H1 (cell line): ENCODE results near the gene IFIT2. TPM values are rescaled to one million over a fixed set of nuclear protein-coding genes. Genes with fewer than 3 reads are reported as not detected.

ENCODE experiments used
- CTCF ChIA-PET: fragments of 300-600 bp; sonication (Branson Sonifier 250); formaldehyde crosslinking; loops from one replicate; lab custom pipeline; 2021; ENCODE audit not compliant: partially characterized antibody; lab: Charles Lee
- POLR2A ChIA-PET: fragments of 300-600 bp; sonication (Branson Sonifier 250); formaldehyde crosslinking; loops from one replicate; lab custom pipeline; 2021; ENCODE audit warnings: inconsistent platforms; ENCODE audit not compliant: partially characterized antibody; lab: Charles Lee
- DNase-seq, 2 experiments: peaks; one replicate each; pipeline versions ENCODE4 v3.0.0 to v3.0.0-alpha.2; 2010 to 2022; ENCODE audit warnings: low spot score in 2 of 2, low read depth in 1 of 2, mixed read lengths in 1 of 2
- FAIRE-seq: peaks from 2 replicates; lab custom pipeline; 2011; peaks lifted over from hg19 to GRCh38; lab: Jason Lieb, UNC
- H2AFZ ChIP-seq: 2 replicates; pipeline ENCODE4 v1.8.1; 2012; ENCODE audit warnings: low read length, inconsistent platforms
- H2AK5ac ChIP-seq: 2 replicates; pipeline ENCODE4 v1.6.1; 2013; ENCODE audit warnings: low read depth, low read length
- H2BK120ac ChIP-seq: replicated peaks from 2 replicates; pipeline ENCODE3; 2013; ENCODE audit warnings: low read depth, low read length, inconsistent platforms
- H2BK12ac ChIP-seq: 2 replicates; pipeline ENCODE4 v1.6.1; 2013; ENCODE audit warnings: low read depth, low read length
- H2BK15ac ChIP-seq: 2 replicates; pipeline ENCODE4 v1.6.1; 2013; ENCODE audit warnings: low read length
- H2BK20ac ChIP-seq: 2 replicates; pipeline ENCODE4 v1.6.1; 2013; ENCODE audit warnings: low read length
- H2BK5ac ChIP-seq: 2 replicates; pipeline ENCODE4 v1.6.1; 2013; ENCODE audit warnings: low read depth, low read length
- H3K14ac ChIP-seq: 2 replicates; pipeline ENCODE4 v1.6.1; 2013; ENCODE audit warnings: inconsistent platforms; ENCODE audit not compliant: insufficient read length
- H3K18ac ChIP-seq: 2 replicates; pipeline ENCODE4 v1.6.1; 2013; ENCODE audit warnings: low read length; ENCODE audit errors: extremely low read depth
- H3K23ac ChIP-seq: 2 replicates; pipeline ENCODE4 v1.6.1; 2013; ENCODE audit warnings: inconsistent platforms; ENCODE audit not compliant: insufficient read length
- H3K23me2 ChIP-seq: 2 replicates; pipeline ENCODE4 v1.6.1; 2013; ENCODE audit warnings: low read depth, low read length
- H3K27ac ChIP-seq: 2 replicates; pipeline ENCODE4 v1.6.1; 2011; ENCODE audit warnings: low read depth, low read length, inconsistent platforms
- H3K27me3 ChIP-seq, 4 experiments: replicated peaks in 1 of 4; 1 replicate in 1 of 4; 2 replicates in 3 of 4; pipeline versions ENCODE4 v1.6.1 to v1.8.1; 2011 to 2013; ENCODE audit warnings: low read length in 3 of 4, mild to moderate bottlenecking in 3 of 4, inconsistent platforms in 2 of 4, mixed read lengths in 2 of 4, moderate library complexity in 1 of 4; ENCODE audit not compliant: control insufficient read depth in 3 of 4, insufficient read depth in 3 of 4; ENCODE audit errors: extremely low read depth in 1 of 4
- H3K36me3 ChIP-seq, 4 experiments: 2 replicates each; pipeline versions ENCODE4 v1.6.1 to v1.8.1; 2011 to 2013; ENCODE audit warnings: mild to moderate bottlenecking in 4 of 4, low read length in 3 of 4, moderate library complexity in 2 of 4, control low read depth in 1 of 4, inconsistent platforms in 1 of 4; ENCODE audit not compliant: insufficient read depth in 4 of 4, control insufficient read depth in 2 of 4
- H3K4ac ChIP-seq: replicated peaks from 2 replicates; pipeline ENCODE3; 2013; ENCODE audit warnings: low read length, low read depth, mixed read lengths, inconsistent platforms; ENCODE audit not compliant: insufficient read length
- H3K4me1 ChIP-seq, 4 experiments: replicated peaks in 1 of 4; 1 replicate in 1 of 4; 2 replicates in 3 of 4; pipeline versions ENCODE4 v1.6.1 to v1.8.1; 2011 to 2013; ENCODE audit warnings: low read length in 3 of 4, inconsistent platforms in 2 of 4, mixed read lengths in 1 of 4; ENCODE audit not compliant: insufficient read depth in 4 of 4, control insufficient read depth in 3 of 4
- H3K4me2 ChIP-seq, 2 experiments: 2 replicates each; pipeline versions ENCODE4 v1.6.1 to v1.8.1; 2011 to 2013; ENCODE audit warnings: low read depth in 2 of 2, low read length in 2 of 2, control low read depth in 1 of 2, inconsistent platforms in 1 of 2, mild to moderate bottlenecking in 1 of 2; ENCODE audit not compliant: insufficient read depth in 1 of 2
- H3K4me3 ChIP-seq, 4 experiments: fragments of 200-600, 300-600 bp in 1 of 4; sonication (generic), shearing (Covaris generic), sonication (Bioruptor Twin) in 1 of 4; 2 replicates each; pipeline versions ENCODE4 v1.5.1 to v1.8.1; 2011 to 2016; ENCODE audit warnings: low read length in 4 of 4, low read depth in 3 of 4, control low read depth in 2 of 4, inconsistent platforms in 2 of 4, mild to moderate bottlenecking in 2 of 4, mixed read lengths in 1 of 4, moderate library complexity in 1 of 4; ENCODE audit not compliant: insufficient read depth in 2 of 4; ENCODE audit errors: extremely low read depth in 1 of 4
- H3K56ac ChIP-seq: replicated peaks from 2 replicates; pipeline ENCODE3; 2013; ENCODE audit warnings: low read depth, mild to moderate bottlenecking, mixed read lengths, low read length, inconsistent platforms; ENCODE audit not compliant: insufficient read length
- H3K79me1 ChIP-seq: 2 replicates; pipeline ENCODE4 v1.6.1; 2013; ENCODE audit warnings: low read depth, low read length, control low read depth
- H3K79me2 ChIP-seq, 2 experiments: 2 replicates each; pipeline versions ENCODE4 v1.6.1 to v1.8.1; 2012 to 2013; ENCODE audit warnings: low read length in 2 of 2, mild to moderate bottlenecking in 2 of 2, inconsistent platforms in 1 of 2; ENCODE audit not compliant: insufficient read depth in 2 of 2, control insufficient read depth in 1 of 2
- H3K9ac ChIP-seq, 4 experiments: replicated peaks in 1 of 4; 1 replicate in 1 of 4; 2 replicates in 3 of 4; pipeline versions ENCODE4 v1.6.1 to v1.8.1; 2011 to 2013; ENCODE audit warnings: low read depth in 3 of 4, low read length in 3 of 4, control low read depth in 2 of 4, mild to moderate bottlenecking in 2 of 4, moderate library complexity in 2 of 4, inconsistent platforms in 1 of 4; ENCODE audit errors: extremely low read depth in 1 of 4
- H3K9me3 ChIP-seq, 2 experiments: 2 replicates each; pipeline versions ENCODE4 v1.6.1 to v1.8.1; 2012 to 2013; ENCODE audit warnings: mild to moderate bottlenecking in 2 of 2, moderate library complexity in 2 of 2, control low read depth in 1 of 2, inconsistent platforms in 1 of 2, low read depth in 1 of 2, low read length in 1 of 2, mixed read lengths in 1 of 2; ENCODE audit not compliant: insufficient read depth in 2 of 2
- H4K20me1 ChIP-seq, 2 experiments: replicated peaks in 1 of 2; 2 replicates each; pipeline versions ENCODE3 to v1.8.1; 2011 to 2013; ENCODE audit warnings: inconsistent platforms in 2 of 2, low read length in 2 of 2, mild to moderate bottlenecking in 1 of 2; ENCODE audit not compliant: insufficient read depth in 2 of 2, control insufficient read depth in 1 of 2
- H4K5ac ChIP-seq: 2 replicates; pipeline ENCODE4 v1.6.1; 2013; ENCODE audit warnings: low read length, low read depth, mixed read lengths, inconsistent platforms; ENCODE audit not compliant: insufficient read length
- H4K8ac ChIP-seq: 2 replicates; pipeline ENCODE4 v1.8.0; 2013; ENCODE audit warnings: mild to moderate bottlenecking, moderate library complexity, low read length, inconsistent platforms; ENCODE audit not compliant: insufficient read depth; ENCODE audit errors: extremely low read depth
- H4K91ac ChIP-seq: replicated peaks from 2 replicates; pipeline ENCODE3; 2013; ENCODE audit warnings: low read length, mixed read lengths, inconsistent platforms; ENCODE audit not compliant: insufficient read length
- CEBPB ChIP-seq: IDR thresholded peaks from 2 replicates; pipeline ENCODE4 v1.6.1; 2012; ENCODE audit warnings: low read depth, low read length
- EZH2 ChIP-seq: fragments of 200-600 bp; sonication (generic); IDR thresholded peaks from 2 replicates; pipeline ENCODE4 v1.7.1; 2012; ENCODE audit warnings: low read depth, mild to moderate bottlenecking, moderate library complexity, low read length, inconsistent platforms; ENCODE audit not compliant: severe bottlenecking
- RBBP5 ChIP-seq: IDR thresholded peaks from 2 replicates; pipeline ENCODE4 v1.7.1; 2012; ENCODE audit warnings: low read depth, mild to moderate bottlenecking, inconsistent platforms, low read length, moderate library complexity, borderline replicate concordance
- SAP30 ChIP-seq: fragments of 300-600 bp; sonication (generic); IDR thresholded peaks from 2 replicates; pipeline ENCODE4 v1.7.1; 2012; ENCODE audit warnings: low read length, moderate library complexity, mild to moderate bottlenecking, inconsistent platforms; ENCODE audit not compliant: insufficient read depth, insufficient replicate concordance
- SIN3A ChIP-seq, 2 experiments: IDR thresholded peaks in 1 of 2; conservative IDR thresholded peaks in 1 of 2; 2 replicates each; pipeline ENCODE4 v1.6.1; 2011 to 2012; ENCODE audit warnings: low read length in 2 of 2, improper control_type of control experiment in 1 of 2, low read depth in 1 of 2, mild to moderate bottlenecking in 1 of 2
- TAF1 ChIP-seq: IDR thresholded peaks from 2 replicates; pipeline ENCODE4 v1.6.1; 2011; ENCODE audit warnings: mild to moderate bottlenecking, low read depth, low read length
- WGBS, 2 experiments: shearing (Covaris generic) in 1 of 2; methylation state at CpG; one replicate each; pipeline versions ENCODE4 v1.1.6 to v1.1.7; 2013 to 2015; ENCODE audit warnings: low lambda C conversion rate in 2 of 2, mixed read lengths in 2 of 2, inconsistent platforms in 1 of 2, low coverage in 1 of 2, missing lambda C conversion rate in 1 of 2; ENCODE audit not compliant: insufficient replicate concordance in 2 of 2, insufficient coverage in 1 of 2, insufficient read length in 1 of 2; ENCODE audit errors: extremely low coverage in 1 of 2, missing lambda C conversion rate in 1 of 2; 5-methylcytosine and 5-hydroxymethylcytosine counted together
- polyA plus RNA-seq, 7 experiments: library from polyadenylated mRNA; depleted of rRNA in 3 of 7; stranded (reverse) in 5 of 7; unstranded in 2 of 7; fragments of >200 nt in 5 of 7; fragments of 200-250 nt in 2 of 7; gene quantifications; 1 replicate in 5 of 7; 2 replicates in 1 of 7; 4 replicates in 1 of 7; pipeline versions ENCODE4 v1.2.1 to v1.2.3, GENCODE V29; 2011 to 2013; ENCODE audit warnings: missing spikeins in 2 of 7, mixed read lengths in 2 of 7
- total RNA-seq: library from RNA; stranded (reverse); fragmentation: NEBNext Ultra II Directional; extraction: Animal tissue kit (Norgen Biotek cat#: 25700); gene quantifications from 2 replicates; pipeline ENCODE4 v1.2.1, GENCODE V29; 2021
- TF ChIP-seq, protein P1 (sequence below), 3 experiments: IDR thresholded peaks; 1 replicate in 2 of 3; 2 replicates in 1 of 3; pipeline versions ENCODE4 v1.5.1 to v1.6.1; 2011; ENCODE audit warnings: low read length in 3 of 3, mild to moderate bottlenecking in 3 of 3, inconsistent platforms in 2 of 3, low read depth in 1 of 3, moderate library complexity in 1 of 3; ENCODE audit not compliant: insufficient read depth in 1 of 3; ENCODE audit errors: control extremely low read depth in 1 of 3
- TF ChIP-seq, protein P2 (sequence below): IDR thresholded peaks from 2 replicates; pipeline ENCODE4 v1.6.1; 2011; ENCODE audit warnings: low read depth, mild to moderate bottlenecking, low read length; ENCODE audit not compliant: insufficient read depth

IFIT2 gene
- total and polyA plus RNA-seq, 2 of the 8 experiments (the other 6 are each of a cell fraction or from before 2014, with no cell fraction given): 0.03 to 0.35 TPM

- H3K14ac ChIP-seq: no peak overlapping the region
- no peak overlapping the region for H3K4me2 ChIP-seq
- H2BK5ac ChIP-seq: no peak overlapping the region
- no peak for TF ChIP-seq SAP30
- TF ChIP-seq TAF1: no peak
- no peak for TF ChIP-seq SIN3A (conservative IDR thresholded peaks at IDR 0.05 in 1 of 2, IDR thresholded peaks at IDR 0.05 in 1 of 2; ENCODE audit: low read depth in 1 of 2, low read length in 2 of 2)
- TF ChIP-seq, protein P1, sequence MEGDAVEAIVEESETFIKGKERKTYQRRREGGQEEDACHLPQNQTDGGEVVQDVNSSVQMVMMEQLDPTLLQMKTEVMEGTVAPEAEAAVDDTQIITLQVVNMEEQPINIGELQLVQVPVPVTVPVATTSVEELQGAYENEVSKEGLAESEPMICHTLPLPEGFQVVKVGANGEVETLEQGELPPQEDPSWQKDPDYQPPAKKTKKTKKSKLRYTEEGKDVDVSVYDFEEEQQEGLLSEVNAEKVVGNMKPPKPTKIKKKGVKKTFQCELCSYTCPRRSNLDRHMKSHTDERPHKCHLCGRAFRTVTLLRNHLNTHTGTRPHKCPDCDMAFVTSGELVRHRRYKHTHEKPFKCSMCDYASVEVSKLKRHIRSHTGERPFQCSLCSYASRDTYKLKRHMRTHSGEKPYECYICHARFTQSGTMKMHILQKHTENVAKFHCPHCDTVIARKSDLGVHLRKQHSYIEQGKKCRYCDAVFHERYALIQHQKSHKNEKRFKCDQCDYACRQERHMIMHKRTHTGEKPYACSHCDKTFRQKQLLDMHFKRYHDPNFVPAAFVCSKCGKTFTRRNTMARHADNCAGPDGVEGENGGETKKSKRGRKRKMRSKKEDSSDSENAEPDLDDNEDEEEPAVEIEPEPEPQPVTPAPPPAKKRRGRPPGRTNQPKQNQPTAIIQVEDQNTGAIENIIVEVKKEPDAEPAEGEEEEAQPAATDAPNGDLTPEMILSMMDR (IDR thresholded peaks at IDR 0.05; ENCODE audit: control extremely low read depth in 1 of 3, insufficient read depth in 1 of 3, low read depth in 1 of 3, low read length in 3 of 3): no peak
- TF ChIP-seq, protein P2, sequence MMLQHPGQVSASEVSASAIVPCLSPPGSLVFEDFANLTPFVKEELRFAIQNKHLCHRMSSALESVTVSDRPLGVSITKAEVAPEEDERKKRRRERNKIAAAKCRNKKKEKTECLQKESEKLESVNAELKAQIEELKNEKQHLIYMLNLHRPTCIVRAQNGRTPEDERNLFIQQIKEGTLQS: no peak
- peak; percentile 33; the same call in 1 of the 2 replicates for TF ChIP-seq CEBPB
- no peak for TF ChIP-seq EZH2
- no peak for TF ChIP-seq RBBP5
- TF ChIP-seq, all 59 proteins: peak for 1
- H2AK5ac ChIP-seq: no peak overlapping the region
- CTCF ChIA-PET: interaction anchor here (1.6 kb wide), 1 partner anchor 35 kb away, joined by 4 read pairs; no protein-coding TSS in a partner anchor
- no peaks in the 10 kb centered on the region for H3K23me2 ChIP-seq
- 86% methylated on average over 3 of the region's 5 CpGs; no CpG with 5 or more reads in 1 of the 2 experiments for WGBS, 2 experiments
- H3K18ac ChIP-seq: no peak overlapping the region
- no peak overlapping the region for H3K4ac ChIP-seq
- H2BK12ac ChIP-seq: no peak overlapping the region
- H3K36me3 ChIP-seq: no peaks in the 10 kb centered on the region
- H3K79me2 ChIP-seq: no peaks in the 10 kb centered on the region
- H4K5ac ChIP-seq: no peak overlapping the region
- no peak overlapping the region for H3K23ac ChIP-seq
- no peaks in the 10 kb centered on the region for H3K9me3 ChIP-seq
- H2BK15ac ChIP-seq: no peak overlapping the region
- H3K79me1 ChIP-seq: no peaks in the 10 kb centered on the region
- H3K27ac ChIP-seq: no peak overlapping the region
- POLR2A ChIA-PET: no interaction called here
- no peak overlapping the region for H2BK120ac ChIP-seq
- H3K9ac ChIP-seq: no peak overlapping the region
- H4K91ac ChIP-seq: no peak overlapping the region
- no peak overlapping the region for H4K8ac ChIP-seq
- no peak for DNase-seq
- no peak overlapping the region for H2BK20ac ChIP-seq
- H3K56ac ChIP-seq: no peak overlapping the region
- H4K20me1 ChIP-seq: no peaks in the 10 kb centered on the region
- FAIRE-seq: no peak
- H3K27me3 ChIP-seq: no peaks in the 10 kb centered on the region
- no peak overlapping the region for H2AFZ ChIP-seq
- H3K4me1 ChIP-seq: no peaks in the 10 kb centered on the region
- no peak overlapping the region for H3K4me3 ChIP-seq
These were observed 5.6 kb upstream of the IFIT2 start for GRCh38 chr10:89296220-89296648.
